Stimulated activated CD4-positive, alpha-beta T cell treated with anti-CD3 and anti-CD28 coated beads, Interleukin-2, amount 100 ng/mL, for 48 hours (primary cell): ENCODE data around the gene EIF3D.

Experiments used
- DNase-seq, 2 donors: peaks; one replicate each; pipeline ENCODE4 v3.0.0-alpha.2; 2020

The EIF3D gene, protein sequence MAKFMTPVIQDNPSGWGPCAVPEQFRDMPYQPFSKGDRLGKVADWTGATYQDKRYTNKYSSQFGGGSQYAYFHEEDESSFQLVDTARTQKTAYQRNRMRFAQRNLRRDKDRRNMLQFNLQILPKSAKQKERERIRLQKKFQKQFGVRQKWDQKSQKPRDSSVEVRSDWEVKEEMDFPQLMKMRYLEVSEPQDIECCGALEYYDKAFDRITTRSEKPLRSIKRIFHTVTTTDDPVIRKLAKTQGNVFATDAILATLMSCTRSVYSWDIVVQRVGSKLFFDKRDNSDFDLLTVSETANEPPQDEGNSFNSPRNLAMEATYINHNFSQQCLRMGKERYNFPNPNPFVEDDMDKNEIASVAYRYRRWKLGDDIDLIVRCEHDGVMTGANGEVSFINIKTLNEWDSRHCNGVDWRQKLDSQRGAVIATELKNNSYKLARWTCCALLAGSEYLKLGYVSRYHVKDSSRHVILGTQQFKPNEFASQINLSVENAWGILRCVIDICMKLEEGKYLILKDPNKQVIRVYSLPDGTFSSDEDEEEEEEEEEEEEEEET

DNA sequence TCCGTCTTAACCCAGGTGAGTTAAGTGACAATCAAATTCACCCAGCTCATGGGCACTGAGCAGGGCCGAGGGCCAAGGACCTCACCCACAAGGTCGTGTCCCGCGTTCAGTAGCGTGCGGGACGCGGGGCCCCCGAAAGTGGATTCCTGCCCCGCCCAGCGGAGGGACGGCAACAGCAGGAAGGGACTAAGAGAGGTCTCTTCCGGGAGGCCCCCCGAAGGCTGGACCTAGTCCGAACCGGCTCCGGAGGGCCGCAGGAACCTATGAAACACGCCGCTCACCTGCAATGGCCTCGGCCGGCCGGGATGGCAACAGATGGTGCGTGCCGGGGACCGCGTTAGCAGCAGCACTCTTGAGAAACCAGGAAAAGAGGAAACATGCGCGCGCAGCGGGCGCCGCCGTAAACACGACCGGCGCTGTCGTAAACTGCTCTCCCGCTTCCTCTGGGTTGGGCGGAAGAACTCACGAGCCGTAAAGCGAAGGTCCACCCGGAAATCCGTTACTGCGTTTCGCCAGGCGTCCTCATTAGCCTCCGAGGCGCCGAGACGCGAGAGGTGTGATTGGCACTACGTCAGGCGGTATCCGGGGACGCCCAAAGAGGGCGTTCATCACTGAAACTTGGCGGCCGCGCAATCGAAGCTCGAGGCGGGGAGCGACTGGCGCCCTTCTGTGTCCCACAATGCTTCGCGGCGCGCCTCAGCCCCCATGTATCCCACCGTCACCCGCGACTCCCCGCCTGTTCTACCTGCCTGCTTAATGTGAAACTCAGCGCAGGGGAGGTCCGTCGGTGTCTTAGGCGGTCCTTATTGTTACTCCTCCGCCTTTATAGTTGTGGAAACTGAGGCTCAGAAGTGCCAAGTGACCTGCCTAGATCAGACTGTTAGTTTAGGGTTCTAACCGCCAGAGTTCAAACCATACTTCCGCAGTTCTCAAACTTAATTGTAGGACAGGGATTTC lies at the start of gene EIF3D:
Gene EIF3D, minus strand, starts transcription at position 372 of the 957 bp plus-strand sequence. CDS start 3,045 bp downstream, outside the sequence.
- peak; percentile 97 for DNase-seq

- no peak for DNase-seq
These were observed 49.7 kb upstream of the EIF3D start for GRCh38 chr22:36578619-36579018.

DNA sequence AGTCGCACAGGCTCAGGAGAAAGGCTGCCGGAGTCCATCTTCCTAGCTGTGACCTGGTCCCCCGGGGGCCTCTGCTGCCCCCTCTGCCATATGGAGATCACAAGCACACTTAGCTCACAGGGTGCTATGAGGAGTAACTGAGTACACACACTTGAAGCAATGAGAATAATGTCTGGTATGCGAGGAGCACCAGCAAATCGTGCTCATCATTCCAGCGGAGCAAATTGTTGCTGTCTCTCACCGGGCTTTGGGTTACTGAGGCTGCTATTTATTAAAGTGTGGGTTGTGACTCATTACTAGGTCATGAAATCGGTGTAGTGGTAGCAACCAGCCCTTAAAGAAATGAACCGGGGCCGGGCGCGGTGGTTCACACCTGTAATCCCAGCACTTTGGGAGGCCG lies 48.1 kb upstream of the EIF3D start:
- DNase-seq, result no peak

DNA sequence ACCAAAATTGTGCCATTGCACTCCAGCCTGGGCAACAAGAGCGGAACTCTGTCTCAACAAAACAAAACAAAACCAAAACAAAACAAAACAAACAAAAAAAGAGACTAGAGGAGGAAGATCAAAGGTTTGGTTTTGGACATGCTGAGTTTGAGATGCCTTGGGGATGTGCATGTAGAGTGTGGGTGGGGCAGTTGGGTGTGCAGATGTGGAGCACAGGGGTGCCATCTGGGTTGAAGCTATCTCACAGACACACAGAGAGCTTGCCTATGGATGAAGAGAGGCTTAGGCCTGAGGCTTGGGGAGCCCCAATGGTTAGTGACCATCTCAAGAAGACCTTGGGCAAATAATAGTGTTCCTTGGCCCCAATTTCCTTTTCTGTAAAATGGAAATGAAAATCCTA lies 45.8 kb upstream of the EIF3D start:
- no peak for DNase-seq

GRCh38 chr22:36573815-36574363 lies 44.9 kb upstream of the EIF3D start:
- no peak for DNase-seq

- DNase-seq, result no peak
These were observed 43.0 kb upstream of the EIF3D start for GRCh38 chr22:36571991-36572390.

DNA sequence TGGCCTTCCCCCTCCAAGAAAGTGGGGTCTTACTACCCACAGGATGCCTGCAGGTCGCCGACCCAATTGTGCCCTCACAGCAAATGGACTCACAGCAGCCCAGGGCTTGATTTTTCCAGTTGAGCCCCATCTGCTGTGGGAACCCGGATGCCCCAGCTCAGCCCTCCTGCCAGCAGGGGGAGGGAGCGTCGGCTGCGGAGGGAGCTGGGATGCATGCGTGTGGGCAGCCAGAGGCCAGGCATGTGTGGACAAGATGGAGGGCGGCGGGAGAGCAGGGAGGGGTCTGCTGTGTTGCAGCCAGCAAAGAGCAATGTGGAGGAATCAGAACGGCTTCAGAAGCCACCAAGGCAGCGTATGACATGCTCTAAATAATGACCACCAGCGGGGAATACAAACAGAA lies 41.0 kb upstream of the EIF3D start:
- no peak for DNase-seq

GRCh38 chr22:36568846-36569245 lies 39.9 kb upstream of the EIF3D start:
- no peak for DNase-seq

GRCh38 chr22:36566720-36567119 lies 37.8 kb upstream of the EIF3D start:
- no peak for DNase-seq

- DNase-seq, result no peak
These were observed 36.7 kb upstream of the EIF3D start for GRCh38 chr22:36565686-36566085.

GRCh38 chr22:36565159-36565507 lies 36.2 kb upstream of the EIF3D start:
- DNase-seq, result no peak

GRCh38 chr22:36564422-36565158 lies 35.6 kb upstream of the EIF3D start:
- DNase-seq, result no peak

DNA sequence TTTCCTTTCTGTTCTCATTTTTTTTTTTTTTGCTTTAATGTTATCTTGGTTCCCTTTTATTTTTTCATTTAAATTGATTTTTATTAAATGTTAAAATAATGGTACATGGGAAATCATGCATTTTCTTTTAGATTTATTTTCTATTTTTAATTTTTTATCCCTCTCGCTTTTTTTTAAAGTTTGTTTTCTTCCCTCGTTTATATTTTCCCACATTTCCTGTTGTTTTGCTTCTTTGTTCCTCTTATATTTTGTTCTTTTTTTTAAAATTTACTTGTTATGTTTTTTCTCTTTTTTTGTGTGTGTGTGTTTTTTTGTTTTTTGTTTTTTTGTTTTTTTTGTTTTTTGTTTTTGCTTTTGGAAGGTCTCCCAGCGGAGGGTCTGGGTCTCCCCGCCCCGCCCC lies 34.9 kb upstream of the EIF3D start:
- DNase-seq, result no peak

DNA sequence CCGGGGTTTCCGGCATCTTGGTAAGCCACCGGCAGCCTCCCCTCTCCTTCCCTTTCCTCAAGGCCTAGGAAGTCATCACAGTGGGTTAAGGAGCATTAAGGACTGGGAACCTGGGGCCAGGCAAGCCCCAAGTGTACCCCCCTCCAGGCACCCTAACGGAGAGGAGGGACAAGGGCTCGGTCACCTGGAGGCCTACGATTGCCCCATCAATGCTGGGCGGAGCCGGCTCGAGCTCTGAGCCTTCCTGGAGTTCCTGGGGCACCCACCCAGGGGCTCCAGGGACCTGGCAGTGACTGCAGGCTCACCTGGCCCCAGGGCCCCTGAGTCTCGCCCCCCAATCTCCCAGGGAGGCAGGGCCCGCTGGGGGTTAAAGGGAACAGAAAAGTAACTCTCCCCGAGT lies 34.5 kb upstream of the EIF3D start:
- no peak for DNase-seq

DNA sequence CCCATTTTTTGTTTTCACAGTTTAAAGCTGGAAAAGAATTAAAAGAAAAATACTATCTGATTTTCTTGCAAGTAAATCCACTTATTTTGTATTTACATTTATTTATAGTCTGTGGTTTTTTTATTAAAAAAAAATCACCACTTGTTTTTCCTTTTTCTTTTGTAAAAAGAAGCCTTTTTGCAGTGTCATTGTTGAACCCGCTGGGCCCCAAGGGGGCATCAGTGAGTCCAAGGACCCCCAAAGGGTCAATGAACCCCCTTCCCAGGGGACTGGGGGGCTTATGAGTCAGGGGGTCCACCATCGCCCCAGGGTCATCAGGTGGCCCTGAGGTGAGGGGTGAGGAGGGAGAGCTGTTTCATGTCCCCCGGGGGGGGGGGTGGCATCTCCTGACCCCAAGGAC lies 34.0 kb upstream of the EIF3D start:
- DNase-seq, result no peak

DNA sequence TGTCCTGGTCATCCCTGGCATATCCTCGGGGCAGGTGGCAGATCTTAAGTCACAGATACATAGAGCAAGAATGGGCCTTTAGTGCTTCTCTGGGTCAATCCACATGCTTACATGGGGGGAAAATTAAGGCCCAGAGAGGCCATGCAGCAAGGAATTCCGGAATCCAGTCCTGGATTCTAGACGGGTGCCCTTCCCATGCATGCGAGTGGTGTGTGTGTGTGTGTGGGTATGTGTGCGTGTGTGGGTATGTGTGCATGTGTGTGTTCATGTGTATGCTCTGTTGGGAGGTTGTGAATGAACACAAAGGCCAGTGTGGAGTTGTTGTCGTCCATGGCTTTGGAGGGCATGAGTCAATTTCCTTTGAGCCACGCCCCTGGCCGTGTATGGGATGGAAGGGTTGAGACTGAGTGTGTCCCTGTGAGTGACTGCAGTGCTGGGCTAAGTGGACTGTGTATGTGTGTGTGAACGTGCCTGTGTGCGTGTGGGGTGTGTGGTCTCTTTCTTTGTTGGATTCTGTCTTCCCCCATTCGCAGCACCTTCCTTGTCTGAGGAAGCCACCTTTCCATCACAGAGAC lies 33.4 kb upstream of the EIF3D start:
- no peak for DNase-seq

DNA sequence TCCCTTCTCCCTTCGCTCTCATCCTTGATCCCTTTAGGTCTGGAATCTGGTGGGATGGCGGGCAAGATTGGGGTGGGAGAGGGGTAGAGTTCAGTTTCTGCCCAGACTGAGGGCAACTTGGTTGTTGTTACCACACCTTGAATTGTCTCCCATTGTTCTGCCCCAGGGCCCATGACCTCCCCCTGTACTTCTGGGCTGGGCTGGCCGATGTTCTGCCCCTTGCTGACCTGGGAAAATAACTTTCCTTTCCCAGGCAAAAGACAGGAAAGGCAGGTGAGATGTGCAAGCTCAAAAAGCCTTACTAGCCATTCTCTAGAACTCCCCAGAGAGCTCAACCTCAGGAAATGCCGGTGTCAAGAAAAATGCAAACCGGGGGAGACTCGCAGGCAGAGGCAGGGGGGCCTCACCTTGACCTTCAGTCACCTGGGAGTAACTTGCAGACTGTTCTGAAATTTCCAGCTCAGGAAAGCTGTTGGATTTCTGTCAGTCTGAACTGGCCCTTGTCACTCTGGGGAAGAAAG lies 32.4 kb upstream of the EIF3D start:
- DNase-seq, result no peak

GRCh38 chr22:36560001-36560400 lies 31.0 kb upstream of the EIF3D start:
- DNase-seq, result no peak

- no peak for DNase-seq
These were observed 25.1 kb upstream of the EIF3D start for GRCh38 chr22:36554098-36554497.

DNA sequence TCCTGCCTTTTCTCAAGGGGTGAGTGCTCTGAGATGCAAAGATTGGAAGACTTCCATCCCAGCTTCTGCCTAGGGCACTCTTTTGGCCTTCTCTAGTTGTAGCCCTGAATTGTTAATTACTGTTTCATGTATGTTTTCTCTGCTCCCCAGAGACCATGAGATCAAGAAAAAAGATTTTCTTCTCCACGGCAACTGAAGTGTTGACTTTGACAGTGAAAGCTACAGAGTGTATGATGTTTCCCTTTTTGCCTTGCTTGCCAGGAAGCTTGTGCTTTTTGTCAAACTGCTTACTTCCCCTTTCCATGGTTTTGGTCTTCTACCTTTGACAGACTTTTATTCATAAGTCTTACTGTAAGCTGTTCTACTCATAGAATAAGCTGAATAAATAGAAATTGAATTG lies 23.3 kb upstream of the EIF3D start:
- DNase-seq, result no peak

DNA sequence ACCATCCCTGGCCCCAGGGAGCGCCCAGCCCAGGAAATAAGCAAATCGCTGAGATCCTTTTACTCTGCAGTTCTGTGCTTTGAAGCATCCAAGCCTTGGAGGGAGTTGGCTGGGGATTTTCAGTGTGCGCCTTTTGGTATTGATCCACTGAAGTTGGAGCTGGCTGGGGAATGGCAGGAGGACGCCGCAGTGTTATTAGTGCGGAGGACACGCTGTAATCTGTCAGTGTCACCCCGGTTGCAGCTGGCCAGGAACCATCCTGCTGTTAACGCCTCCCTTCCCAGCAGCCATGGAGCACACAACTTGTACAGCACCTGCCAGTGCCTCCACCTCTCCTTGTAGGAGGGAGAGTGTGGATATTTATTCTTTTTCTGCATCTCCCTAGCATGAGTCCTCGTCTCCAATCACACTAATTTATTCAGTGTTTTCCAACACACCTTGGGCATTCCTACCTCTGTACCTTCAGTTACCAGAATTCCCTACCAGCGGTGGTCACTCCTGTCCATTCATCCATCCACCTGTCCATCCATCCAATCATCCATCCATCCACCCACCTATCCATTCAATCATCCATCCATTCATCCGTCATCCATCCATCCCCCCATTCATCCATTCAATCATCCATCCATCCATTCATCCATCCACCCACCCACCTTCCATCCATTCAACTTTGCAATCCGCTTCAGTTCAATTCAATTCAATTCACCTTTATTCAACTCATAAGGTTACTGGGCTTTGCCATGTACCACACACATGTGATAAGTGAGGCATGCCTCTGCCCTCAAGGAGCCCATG lies 21.9 kb upstream of the EIF3D start:
- DNase-seq, result no peak
